Fibroblast of the aortic adventitia (primary cell): ENCODE data around the gene FAM131A. TPM values are rescaled to one million over a fixed set of nuclear protein-coding genes. Genes with fewer than 3 reads are reported as not detected.
A peak's percentile ranks its signal among the peaks of the same experiment; 100 is the strongest.

Experiments
- DNase-seq: peaks from one replicate; pipeline ENCODE4 v3.0.0-alpha.2; 2010; ENCODE audit warnings: low read depth
- H3K4me3 ChIP-seq: 2 replicates; pipeline ENCODE4 v1.5.1; 2011; ENCODE audit warnings: low read depth, mild to moderate bottlenecking, control low read depth, low read length, moderate library complexity
- CTCF ChIP-seq: IDR thresholded peaks from 2 replicates; pipeline ENCODE4 v1.5.1; 2011; ENCODE audit warnings: mild to moderate bottlenecking, low read length, control low read depth, inconsistent platforms; ENCODE audit not compliant: insufficient read depth
- total RNA-seq: library from RNA; depleted of rRNA; stranded (reverse); fragments of >200 nt; gene quantifications from 2 replicates; pipeline ENCODE4 v1.2.3, GENCODE V29; 2012; ENCODE audit warnings: low replicate concordance

Gene FAM131A
- total RNA-seq, 1 donor = 14.0 TPM

GRCh38 chr3:184333190-184333589 lies 4.2 kb upstream of the FAM131A start:
- no peak for TF ChIP-seq CTCF

GRCh38 chr3:184333700-184334099 lies 3.7 kb upstream of the FAM131A start:
- TF ChIP-seq CTCF = no peak
- DNase-seq = no peak
- no peak overlapping the region for H3K4me3 ChIP-seq

More at GRCh38 chr3:184333190-184333589, 4.2 kb upstream of the FAM131A start:
- no peak for DNase-seq
- H3K4me3 ChIP-seq = no peak overlapping the region

- DNase-seq = peak; percentile 54
- no peak for TF ChIP-seq CTCF
- no peak overlapping the region for H3K4me3 ChIP-seq
These were observed 2.8 kb upstream of the FAM131A start for GRCh38 chr3:184334470-184335158.

- DNase-seq = no peak
- H3K4me3 ChIP-seq = no peak overlapping the region
- no peak for TF ChIP-seq CTCF
These were observed 2.1 kb upstream of the FAM131A start for GRCh38 chr3:184335291-184335660.

GRCh38 chr3:184335661-184336546 lies 1.5 kb upstream of the FAM131A start:
- TF ChIP-seq CTCF = no peak
- H3K4me3 ChIP-seq = peak overlapping the region; percentile 77
- DNase-seq = peak; percentile 75

- no peak for TF ChIP-seq CTCF
- DNase-seq = peak; percentile 81
- peak overlapping the region; percentile 77 for H3K4me3 ChIP-seq
These were observed 627 bp upstream of the FAM131A start for GRCh38 chr3:184336547-184337398.
